ENCODE measurements around the gene RHBDD1.

Gene RHBDD1

GRCh38 chr2:227035711-227036367, 200.0 kb downstream of the RHBDD1 start:
- CTCF ChIA-PET: interaction anchor here (0.9 to 2.9 kb wide), 4 partner anchors 10 to 46 kb away, joined by 3 to 9 read pairs (median 7); no protein-coding TSS in a partner anchor
- TF ChIP-seq, protein P1, sequence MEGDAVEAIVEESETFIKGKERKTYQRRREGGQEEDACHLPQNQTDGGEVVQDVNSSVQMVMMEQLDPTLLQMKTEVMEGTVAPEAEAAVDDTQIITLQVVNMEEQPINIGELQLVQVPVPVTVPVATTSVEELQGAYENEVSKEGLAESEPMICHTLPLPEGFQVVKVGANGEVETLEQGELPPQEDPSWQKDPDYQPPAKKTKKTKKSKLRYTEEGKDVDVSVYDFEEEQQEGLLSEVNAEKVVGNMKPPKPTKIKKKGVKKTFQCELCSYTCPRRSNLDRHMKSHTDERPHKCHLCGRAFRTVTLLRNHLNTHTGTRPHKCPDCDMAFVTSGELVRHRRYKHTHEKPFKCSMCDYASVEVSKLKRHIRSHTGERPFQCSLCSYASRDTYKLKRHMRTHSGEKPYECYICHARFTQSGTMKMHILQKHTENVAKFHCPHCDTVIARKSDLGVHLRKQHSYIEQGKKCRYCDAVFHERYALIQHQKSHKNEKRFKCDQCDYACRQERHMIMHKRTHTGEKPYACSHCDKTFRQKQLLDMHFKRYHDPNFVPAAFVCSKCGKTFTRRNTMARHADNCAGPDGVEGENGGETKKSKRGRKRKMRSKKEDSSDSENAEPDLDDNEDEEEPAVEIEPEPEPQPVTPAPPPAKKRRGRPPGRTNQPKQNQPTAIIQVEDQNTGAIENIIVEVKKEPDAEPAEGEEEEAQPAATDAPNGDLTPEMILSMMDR (IDR thresholded peaks at IDR 0.05; ENCODE audit: control extremely low read depth, extremely low read depth, low read depth, missing control alignments): no peak
- no peak for DNase-seq (ENCODE audit: extremely low spot score)
- POLR2A ChIA-PET: no interaction called here

DNA sequence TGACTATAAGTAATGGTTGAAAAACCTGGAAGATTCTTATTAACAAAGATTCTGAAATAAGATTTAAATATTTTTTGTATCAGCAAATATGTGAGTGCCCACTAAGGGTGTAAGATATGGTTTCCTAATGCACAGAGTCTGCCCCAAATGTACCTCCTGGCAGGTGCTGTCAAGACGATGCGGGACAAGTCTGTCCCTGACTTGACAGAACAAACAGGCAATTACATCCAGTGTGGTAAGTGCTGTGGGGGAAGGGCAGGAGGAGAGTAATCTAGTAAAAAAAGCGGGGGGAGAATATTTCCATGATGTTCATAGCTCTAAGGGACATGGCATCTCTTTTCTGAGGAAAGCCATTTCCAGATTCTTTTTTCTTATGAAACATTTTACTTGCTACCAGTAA, 200.7 kb downstream of the RHBDD1 start:
- no peak for DNase-seq (ENCODE audit: extremely low spot score)
- TF ChIP-seq, protein P1 (IDR thresholded peaks at IDR 0.05; ENCODE audit: control extremely low read depth, extremely low read depth, low read depth, missing control alignments): no peak
- POLR2A ChIA-PET: no interaction called here
- CTCF ChIA-PET: interaction anchor here (0.9 to 2.5 kb wide), 2 partner anchors 11 to 12 kb away, joined by 3 to 9 read pairs; no protein-coding TSS in a partner anchor

DNA sequence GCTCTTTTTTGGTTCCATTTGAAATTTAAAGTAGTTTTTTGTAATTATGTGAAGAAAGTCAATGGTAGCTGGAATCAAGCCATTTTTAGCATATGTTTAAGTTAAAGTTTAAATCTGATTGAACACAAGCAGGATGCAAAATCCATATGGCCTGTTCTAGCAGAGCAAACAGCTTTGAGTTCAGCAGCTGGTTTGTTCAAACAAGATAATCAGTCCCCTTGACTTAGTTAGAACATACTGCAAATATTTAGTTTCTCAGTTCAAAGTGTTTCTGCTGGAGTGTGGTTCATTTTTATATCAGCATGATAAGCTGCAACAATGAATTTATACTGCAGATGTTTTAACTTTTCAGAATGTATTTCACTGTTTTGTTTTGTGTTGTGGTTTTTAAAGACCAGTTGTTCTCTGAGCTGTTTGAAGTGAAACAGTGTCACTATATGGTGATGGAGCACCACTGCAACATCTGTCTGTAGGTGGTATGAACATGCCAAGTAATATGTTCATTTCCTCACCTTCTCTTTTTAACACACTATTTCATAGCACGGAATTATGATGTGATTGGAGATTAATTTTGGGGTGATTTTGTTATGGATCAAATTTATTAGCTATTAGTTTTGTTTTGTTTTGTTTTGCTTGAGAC, 202.8 kb downstream of the RHBDD1 start:
- POLR2A ChIA-PET: no interaction called here
- DNase-seq (ENCODE audit: extremely low spot score): no peak
- CTCF ChIA-PET: interaction anchor here (0.8 to 1.4 kb wide), 3 partner anchors 9 to 40 kb away, joined by 3 to 4 read pairs (median 3); no protein-coding TSS in a partner anchor
- TF ChIP-seq, protein P1 (IDR thresholded peaks at IDR 0.05; ENCODE audit: control extremely low read depth, extremely low read depth, low read depth, missing control alignments): no peak

- ChIA-PET POLR2A (no interaction called here), CTCF (no interaction called here)
- TF ChIP-seq, protein P1 (IDR thresholded peaks at IDR 0.05; ENCODE audit: control extremely low read depth, extremely low read depth, low read depth, missing control alignments): no peak
- DNase-seq (ENCODE audit: extremely low spot score): no peak
These were observed 208.1 kb downstream of the RHBDD1 start for GRCh38 chr2:227043981-227044380.

Data from GM10248 (cell line).